ENCODE data around the gene MSRB1.

MSRB1 gene

DNA sequence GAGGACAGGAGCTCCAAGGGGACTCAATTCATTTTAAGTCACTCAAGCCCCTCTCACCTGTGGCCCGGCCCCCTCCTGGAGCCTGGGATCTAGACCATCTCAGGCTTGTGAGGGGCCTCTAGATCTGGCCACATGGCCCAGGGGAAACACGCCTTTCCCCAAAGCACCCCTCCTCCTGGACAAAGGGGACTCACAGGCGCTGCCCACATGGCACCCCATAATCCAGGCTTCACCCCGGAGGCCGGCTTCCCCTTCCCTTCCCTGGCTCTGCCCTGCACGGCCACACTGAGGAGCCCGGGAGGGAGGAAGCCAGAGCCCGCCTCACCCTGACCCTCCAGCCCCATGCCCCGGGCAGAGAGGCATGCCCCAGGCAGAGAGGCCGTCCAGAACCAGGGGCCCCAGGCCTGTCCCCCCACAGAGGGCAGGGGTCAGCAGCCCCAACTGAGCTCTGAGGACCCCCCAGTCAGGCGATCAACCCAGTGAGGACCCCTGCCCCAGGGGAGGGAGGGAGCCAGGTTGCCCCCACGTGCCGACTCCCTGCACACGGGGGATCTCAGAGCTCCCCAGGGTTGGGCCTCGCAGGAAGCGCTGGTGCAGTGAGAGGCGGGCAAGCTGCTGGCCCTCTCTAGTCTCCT, 35.7 kb downstream of the MSRB1 start:
- DNase-seq (ENCODE audit: low spot score) = no peak
- TF ChIP-seq, protein P1, sequence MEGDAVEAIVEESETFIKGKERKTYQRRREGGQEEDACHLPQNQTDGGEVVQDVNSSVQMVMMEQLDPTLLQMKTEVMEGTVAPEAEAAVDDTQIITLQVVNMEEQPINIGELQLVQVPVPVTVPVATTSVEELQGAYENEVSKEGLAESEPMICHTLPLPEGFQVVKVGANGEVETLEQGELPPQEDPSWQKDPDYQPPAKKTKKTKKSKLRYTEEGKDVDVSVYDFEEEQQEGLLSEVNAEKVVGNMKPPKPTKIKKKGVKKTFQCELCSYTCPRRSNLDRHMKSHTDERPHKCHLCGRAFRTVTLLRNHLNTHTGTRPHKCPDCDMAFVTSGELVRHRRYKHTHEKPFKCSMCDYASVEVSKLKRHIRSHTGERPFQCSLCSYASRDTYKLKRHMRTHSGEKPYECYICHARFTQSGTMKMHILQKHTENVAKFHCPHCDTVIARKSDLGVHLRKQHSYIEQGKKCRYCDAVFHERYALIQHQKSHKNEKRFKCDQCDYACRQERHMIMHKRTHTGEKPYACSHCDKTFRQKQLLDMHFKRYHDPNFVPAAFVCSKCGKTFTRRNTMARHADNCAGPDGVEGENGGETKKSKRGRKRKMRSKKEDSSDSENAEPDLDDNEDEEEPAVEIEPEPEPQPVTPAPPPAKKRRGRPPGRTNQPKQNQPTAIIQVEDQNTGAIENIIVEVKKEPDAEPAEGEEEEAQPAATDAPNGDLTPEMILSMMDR (IDR thresholded peaks at IDR 0.05; ENCODE audit: extremely low read depth, missing control alignments) = no peak

DNA sequence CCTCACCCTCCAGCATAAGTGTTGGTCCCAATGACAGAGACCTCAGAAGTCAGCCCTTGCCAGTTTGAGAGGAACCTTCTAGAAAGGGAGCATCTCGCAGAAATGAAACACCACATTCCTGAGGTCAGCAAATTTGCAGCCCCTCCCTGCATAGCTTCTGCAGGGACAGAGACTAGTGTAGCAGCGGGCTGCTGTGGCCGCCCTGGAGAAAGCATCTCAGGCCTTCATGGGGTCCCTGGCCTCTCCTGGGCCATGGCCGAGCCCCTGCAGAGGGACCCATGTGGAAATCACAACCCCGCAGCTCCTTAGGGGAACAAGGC, 36.2 kb downstream of the MSRB1 start:
- TF ChIP-seq, protein P1 (IDR thresholded peaks at IDR 0.05; ENCODE audit: extremely low read depth, missing control alignments) = no peak
- DNase-seq (ENCODE audit: low spot score) = no peak

DNA sequence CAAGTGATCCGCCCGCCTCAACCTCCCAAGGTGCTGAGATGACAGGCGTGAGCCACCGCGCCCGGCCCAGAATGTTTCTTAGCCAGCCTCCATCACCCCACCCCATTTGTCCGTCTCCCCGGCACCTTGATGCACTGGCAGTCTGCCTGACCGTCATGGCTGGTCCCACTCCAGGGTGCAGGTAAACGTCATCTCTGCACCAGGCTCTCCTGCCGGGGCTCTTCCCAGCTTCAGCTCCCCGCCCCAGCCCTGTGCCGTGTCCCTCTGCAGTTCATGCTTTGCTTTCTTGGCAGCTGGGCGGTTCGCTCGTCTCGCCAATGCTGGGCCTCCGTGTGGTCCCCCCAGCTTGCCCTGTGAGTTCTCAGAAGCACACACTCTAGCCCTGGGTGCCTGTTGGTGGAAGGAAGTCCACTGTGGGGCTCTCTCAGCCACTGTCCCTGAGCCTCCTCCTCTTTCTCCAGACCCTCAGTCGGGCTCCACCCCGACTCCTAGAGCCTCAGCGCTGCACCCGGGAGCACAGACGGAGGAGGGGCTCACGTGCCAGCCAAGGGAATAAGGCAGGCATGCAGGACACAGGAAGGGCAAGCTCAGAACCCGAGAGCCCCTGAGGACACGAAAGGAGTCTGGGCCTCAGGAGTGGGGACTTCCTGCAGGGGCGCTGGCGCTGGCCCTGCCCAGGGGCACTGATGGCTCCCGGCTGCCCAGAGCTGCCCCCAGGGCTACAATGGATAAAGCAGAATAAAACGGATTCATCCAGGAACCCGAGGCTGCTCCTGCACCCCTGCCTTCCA, 36.7 kb downstream of the MSRB1 start:
- no peak for DNase-seq (ENCODE audit: low spot score)
- TF ChIP-seq, protein P1 (IDR thresholded peaks at IDR 0.05; ENCODE audit: extremely low read depth, missing control alignments) = no peak

DNA sequence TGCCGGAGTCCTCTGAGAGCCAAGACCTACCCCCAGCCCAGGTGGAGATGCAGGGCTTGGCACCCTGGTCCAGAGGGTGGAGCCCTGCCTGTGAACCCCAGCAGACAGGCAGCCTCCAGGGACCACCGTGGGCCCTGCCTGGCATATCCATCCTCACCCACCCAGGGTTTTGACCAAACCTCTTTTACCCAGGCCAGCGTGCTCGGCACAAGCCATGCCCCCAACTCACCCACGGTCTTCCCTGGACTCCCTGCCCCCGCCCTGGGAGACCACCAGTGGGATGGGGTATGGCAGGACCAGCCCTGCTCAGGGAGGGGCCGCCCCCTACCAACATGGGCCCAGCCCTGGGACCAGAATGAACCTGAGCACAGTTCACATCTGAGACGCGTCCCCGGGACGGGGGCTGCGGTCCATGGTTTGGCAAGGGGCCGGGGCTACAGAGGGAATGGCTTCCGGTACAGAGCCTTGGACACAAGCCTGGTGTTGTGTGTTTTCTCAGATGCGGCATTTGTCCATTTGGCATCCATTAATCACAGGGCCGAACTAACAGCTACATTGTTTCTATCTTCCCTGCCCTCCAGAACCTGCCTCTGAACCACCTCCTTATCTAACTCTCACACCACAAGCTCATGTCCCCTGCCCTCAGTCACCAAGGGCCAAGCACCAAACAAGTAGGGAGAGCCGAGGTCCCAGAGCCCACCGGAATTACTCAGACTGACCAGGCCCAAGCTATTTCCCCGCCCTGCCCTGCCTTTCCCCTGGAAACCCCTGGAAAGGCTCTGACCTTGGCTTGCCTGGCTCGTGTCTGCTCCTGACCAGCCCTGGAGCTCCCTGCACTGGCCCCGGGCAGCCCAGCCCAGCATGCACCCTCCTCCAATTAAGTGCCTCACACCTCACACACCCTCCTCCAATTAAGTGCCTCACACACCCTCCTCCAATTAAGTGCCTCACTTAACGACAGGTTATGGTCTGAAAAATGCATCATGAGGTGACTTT, 38.9 kb downstream of the MSRB1 start:
- TF ChIP-seq, protein P1 (IDR thresholded peaks at IDR 0.05; ENCODE audit: extremely low read depth, missing control alignments) = no peak
- DNase-seq (ENCODE audit: low spot score) = no peak

DNA sequence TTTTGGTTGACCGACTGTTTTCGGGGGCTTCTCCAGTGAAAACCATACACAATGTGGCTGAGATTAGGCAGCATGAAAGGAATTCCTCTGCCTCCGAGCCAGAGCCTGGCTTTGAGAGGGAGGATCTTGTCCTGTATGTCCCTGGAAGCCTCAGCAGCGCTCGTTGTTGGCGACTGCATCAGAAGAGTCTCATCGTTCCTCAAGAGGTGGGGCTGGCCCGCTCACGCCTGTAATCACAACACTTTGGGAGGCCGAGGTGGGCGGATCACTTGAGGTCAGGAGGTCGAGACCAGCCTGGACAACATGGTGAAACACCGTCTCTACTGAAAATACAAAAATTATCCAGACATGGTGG, 39.8 kb downstream of the MSRB1 start:
- TF ChIP-seq, protein P1 (IDR thresholded peaks at IDR 0.05; ENCODE audit: extremely low read depth, missing control alignments) = no peak
- DNase-seq (ENCODE audit: low spot score) = no peak

DNA sequence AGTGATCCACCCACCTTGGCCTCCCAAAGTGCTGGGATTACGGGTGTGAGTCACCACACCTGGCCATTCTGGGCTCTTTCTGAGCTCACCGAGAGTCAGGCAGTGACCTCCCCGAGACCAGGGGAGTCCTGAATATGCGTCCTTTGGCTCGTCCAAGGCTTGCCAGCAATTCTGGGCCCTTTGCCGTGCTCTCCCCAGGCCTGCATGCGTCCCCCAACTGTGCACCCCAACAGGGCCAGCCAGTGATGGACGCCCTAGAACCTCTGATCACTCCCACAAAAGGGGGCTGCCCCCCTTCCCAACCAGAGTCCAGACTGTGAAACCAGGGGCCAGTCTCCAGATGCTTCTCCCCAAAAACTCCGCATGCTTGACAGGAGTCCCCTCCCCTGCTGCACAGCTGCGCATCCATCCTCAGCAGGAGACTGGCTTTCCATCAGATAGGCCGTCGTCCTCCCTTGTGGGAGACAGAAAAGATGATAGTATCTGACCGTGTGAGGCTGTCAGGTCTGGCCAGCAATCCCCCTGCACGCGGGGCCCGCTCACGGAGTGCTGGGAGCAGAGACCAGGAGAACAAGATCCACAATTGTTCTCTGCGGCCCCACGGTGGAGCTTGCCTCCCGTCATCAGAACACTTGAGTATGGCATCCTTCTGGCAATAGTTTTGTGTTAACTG, 40.3 kb downstream of the MSRB1 start:
- DNase-seq (ENCODE audit: low spot score) = no peak
- TF ChIP-seq, protein P1 (IDR thresholded peaks at IDR 0.05; ENCODE audit: extremely low read depth, missing control alignments) = no peak

Data from GM20000 (cell line).